ENCODE results near the gene CDCP2.

DNA sequence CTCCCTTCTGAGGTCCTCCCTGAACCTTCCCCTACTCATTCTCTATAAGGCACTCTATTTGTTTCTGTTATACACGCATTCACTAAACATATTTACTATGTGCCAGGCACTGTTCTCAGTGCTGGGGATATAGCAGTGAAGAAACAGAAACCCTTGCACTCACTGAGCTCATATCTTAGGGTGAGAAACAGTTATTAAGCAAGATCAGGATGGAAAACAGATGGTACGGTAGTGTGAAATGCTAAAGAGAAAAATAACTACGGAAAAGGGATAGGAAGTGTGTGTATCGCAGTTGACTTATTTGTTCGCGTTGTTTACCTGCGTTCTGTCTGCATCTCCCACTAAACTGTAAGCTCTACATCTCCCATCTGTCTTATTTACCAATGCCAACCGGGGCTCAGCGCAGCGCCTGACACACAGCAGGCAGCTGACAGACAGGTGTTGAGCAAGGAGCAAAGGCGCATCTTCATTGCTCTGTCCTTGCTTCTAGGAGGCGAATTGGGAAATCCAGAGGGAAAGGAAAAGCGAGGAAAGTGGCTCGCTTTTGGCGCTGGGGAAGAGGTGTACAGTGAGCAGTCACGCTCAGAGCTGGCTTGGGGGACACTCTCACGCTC is 46.5 kb upstream of the CDCP2 start:
- TF ChIP-seq, protein P1, sequence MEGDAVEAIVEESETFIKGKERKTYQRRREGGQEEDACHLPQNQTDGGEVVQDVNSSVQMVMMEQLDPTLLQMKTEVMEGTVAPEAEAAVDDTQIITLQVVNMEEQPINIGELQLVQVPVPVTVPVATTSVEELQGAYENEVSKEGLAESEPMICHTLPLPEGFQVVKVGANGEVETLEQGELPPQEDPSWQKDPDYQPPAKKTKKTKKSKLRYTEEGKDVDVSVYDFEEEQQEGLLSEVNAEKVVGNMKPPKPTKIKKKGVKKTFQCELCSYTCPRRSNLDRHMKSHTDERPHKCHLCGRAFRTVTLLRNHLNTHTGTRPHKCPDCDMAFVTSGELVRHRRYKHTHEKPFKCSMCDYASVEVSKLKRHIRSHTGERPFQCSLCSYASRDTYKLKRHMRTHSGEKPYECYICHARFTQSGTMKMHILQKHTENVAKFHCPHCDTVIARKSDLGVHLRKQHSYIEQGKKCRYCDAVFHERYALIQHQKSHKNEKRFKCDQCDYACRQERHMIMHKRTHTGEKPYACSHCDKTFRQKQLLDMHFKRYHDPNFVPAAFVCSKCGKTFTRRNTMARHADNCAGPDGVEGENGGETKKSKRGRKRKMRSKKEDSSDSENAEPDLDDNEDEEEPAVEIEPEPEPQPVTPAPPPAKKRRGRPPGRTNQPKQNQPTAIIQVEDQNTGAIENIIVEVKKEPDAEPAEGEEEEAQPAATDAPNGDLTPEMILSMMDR (conservative IDR thresholded peaks at IDR 0.05; ENCODE audit: low read depth, low read length) = no peak
- no peak for TF ChIP-seq EZH2phosphoT487 (IDR thresholded peaks at IDR 0.05; ENCODE audit: borderline replicate concordance, low read length)

All from PC-3 (cell line).